GM08714 (cell line): ENCODE data around the gene LATS1.
A peak's percentile ranks its signal among the peaks of the same experiment; 100 is the strongest.
"Not testable (repeated sequence)": the region's sequence is repeated elsewhere in the genome, so short reads cannot be mapped to it uniquely, and the experiment has no call there.

Source experiments
- H3K4me3 ChIP-seq: fragments of 200-500 bp; sonication (Bioruptor generic); 2 replicates; pipeline ENCODE4 v1.5.1; 2014; ENCODE audit warnings: mild to moderate bottlenecking, low read length, inconsistent platforms
- ZNF274 ChIP-seq: IDR thresholded peaks from 2 replicates; pipeline ENCODE4 v1.6.1; 2012; ENCODE audit warnings: mild to moderate bottlenecking, low read depth, low read length

Gene LATS1

GRCh38 chr6:149717588-149718458, at the start of gene LATS1:
Gene LATS1 (minus strand): TSS chr6:149718101. CDS start chr6:149702126, 15,975 bp downstream.
- no peak for TF ChIP-seq ZNF274
- H3K4me3 ChIP-seq: peak within 1 kb of the TSS; percentile 76

DNA sequence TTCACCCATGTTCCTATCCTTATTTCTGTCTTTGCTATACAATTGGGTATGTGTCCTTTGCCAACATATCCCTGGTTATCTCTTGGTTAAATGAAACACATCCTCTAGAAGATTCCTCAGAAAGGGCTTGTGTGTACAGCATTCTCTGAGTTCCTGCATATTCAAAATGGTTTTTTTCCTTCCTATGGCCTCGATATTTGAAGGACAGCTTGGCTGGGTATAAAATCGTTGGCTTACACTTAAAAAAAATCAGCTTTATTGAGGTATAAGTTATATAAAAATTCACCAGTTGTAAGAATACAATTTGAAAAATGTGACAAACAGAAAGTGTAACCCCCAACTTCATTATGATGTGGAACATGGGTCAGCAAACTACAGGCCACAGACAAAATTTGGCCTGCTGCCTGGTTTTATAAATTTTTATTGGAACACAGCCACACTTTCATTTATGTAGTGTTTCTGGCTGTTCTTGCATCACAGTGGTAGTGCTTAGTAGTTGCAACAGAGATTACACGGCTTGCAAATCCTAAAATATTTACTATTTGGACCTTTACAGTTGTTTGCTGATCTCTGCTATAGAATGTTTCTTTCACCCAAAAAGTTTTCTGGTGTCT, 48.4 kb upstream of the LATS1 start:
- no peak for TF ChIP-seq ZNF274
- H3K4me3 ChIP-seq: no peak overlapping the region

- H3K4me3 ChIP-seq: no peak overlapping the region
- TF ChIP-seq ZNF274: no peak
Observed at GRCh38 chr6:149763866-149764265, 46.0 kb upstream of the LATS1 start.

- no peak overlapping the region for H3K4me3 ChIP-seq
- no peak for TF ChIP-seq ZNF274
Observed at GRCh38 chr6:149761438-149761837, 43.5 kb upstream of the LATS1 start.

GRCh38 chr6:149756261-149756636, 38.3 kb upstream of the LATS1 start:
- H3K4me3 ChIP-seq: no peak overlapping the region
- TF ChIP-seq ZNF274: no peak

GRCh38 chr6:149755300-149756260, 37.7 kb upstream of the LATS1 start:
- H3K4me3 ChIP-seq: no peak overlapping the region; the same call in 1 of the 2 replicates
- no peak for TF ChIP-seq ZNF274

DNA sequence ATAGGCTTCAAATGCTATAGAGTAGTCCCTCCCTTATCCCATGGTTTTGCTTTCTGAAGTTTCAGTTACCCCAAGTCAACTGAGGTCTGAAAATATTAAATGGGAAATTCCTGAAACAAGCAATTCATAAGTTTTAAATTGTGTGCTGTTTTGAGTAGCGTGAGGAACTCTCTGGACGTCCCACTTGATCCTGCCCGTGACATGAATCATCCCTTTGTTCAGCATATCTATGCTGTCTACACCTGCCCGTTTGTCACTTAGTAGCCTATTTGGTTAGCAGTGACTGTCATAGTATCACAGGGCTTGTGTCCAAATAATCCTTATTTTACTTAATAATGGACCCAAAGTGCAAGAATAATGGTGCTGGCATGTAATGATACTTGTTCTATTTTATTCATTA, 36.6 kb upstream of the LATS1 start:
- no peak overlapping the region for H3K4me3 ChIP-seq
- TF ChIP-seq ZNF274: no peak

GRCh38 chr6:149753374-149753637, 35.4 kb upstream of the LATS1 start:
- H3K4me3 ChIP-seq: not testable (repeated sequence)

GRCh38 chr6:149752600-149753373, 34.9 kb upstream of the LATS1 start:
- no peak for TF ChIP-seq ZNF274
- H3K4me3 ChIP-seq: no peak overlapping the region

- H3K4me3 ChIP-seq: not testable (repeated sequence)
Observed at GRCh38 chr6:149751920-149752319, 34.0 kb upstream of the LATS1 start.

DNA sequence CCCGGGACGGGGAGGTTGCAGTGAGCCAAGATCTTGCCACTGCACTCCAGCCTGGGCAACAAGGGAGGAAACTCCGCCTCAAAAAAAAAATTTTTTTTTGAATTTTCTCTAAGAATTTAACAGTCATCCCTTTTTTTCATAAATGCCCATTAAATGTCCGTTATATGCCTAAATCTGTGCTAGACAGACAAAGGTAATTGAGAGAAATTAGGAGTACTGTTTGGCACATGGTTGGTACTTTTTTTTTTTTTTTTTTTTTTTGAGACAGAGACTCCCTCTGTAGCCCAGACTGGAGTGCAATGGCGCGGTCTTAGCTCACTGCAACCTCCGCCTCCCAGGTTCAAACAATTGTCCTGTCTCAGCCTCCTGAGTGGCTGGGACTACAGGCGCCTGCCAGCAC, 33.3 kb upstream of the LATS1 start:
- no peak overlapping the region for H3K4me3 ChIP-seq
- no peak for TF ChIP-seq ZNF274

- TF ChIP-seq ZNF274: no peak
- peak overlapping the region; percentile 95 for H3K4me3 ChIP-seq
Observed at GRCh38 chr6:149750136-149750609, 32.3 kb upstream of the LATS1 start.

GRCh38 chr6:149749594-149750135, 31.8 kb upstream of the LATS1 start, which contains the start of gene PCMT1:
Gene PCMT1 (plus strand): TSS chr6:149749741. CDS start chr6:149749902, 161 bp downstream.
- no peak for TF ChIP-seq ZNF274
- H3K4me3 ChIP-seq: peak within 1 kb of the TSS; percentile 95

- peak overlapping the region; percentile 38; the same call in 1 of the 2 replicates for H3K4me3 ChIP-seq
Observed at GRCh38 chr6:149749082-149749593, 31.2 kb upstream of the LATS1 start.
